Esophagus muscularis mucosa (tissue), 4 donors: ENCODE results near the gene CKLF. TPM values are rescaled to one million over a fixed set of nuclear protein-coding genes. Genes with fewer than 3 reads are reported as not detected.

Source experiments
- DNase-seq: peaks from one replicate; pipeline ENCODE4 v3.0.0-alpha.2; 2017; ENCODE audit errors: extremely low spot score
- H3K27ac ChIP-seq, 4 donors: fragments of 200-600 bp; sonication (generic); replicated peaks in 1 of 4; 1 replicate in 3 of 4; 2 replicates in 1 of 4; pipeline ENCODE4 v1.5.1; 2016 to 2019; ENCODE audit warnings: mild to moderate bottlenecking in 1 of 4
- H3K27me3 ChIP-seq, 4 donors: fragments of 200-600 bp; sonication (generic); one replicate each; pipeline versions ENCODE4 v1.5.1 to v1.6.0; 2016 to 2019
- H3K36me3 ChIP-seq, 4 donors: fragments of 200-600 bp; sonication (generic); one replicate each; pipeline ENCODE4 v1.5.1; 2016 to 2019
- H3K4me1 ChIP-seq, 4 donors: fragments of 200-600 bp; sonication (generic); one replicate each; pipeline ENCODE4 v1.5.1; 2016 to 2019
- H3K4me3 ChIP-seq, 4 donors: fragments of 200-600 bp; sonication (generic); 1 replicate in 2 of 4; 2 replicates in 2 of 4; pipeline ENCODE4 v1.5.1; 2016 to 2019; ENCODE audit warnings: mild to moderate bottlenecking in 4 of 4, moderate library complexity in 1 of 4
- H3K9me3 ChIP-seq, 4 donors: fragments of 200-600 bp; sonication (generic); 1 replicate in 3 of 4; 2 replicates in 1 of 4; pipeline ENCODE4 v1.5.1; 2016 to 2019
- EP300 ChIP-seq: sonication (generic); formaldehyde crosslinking; IDR thresholded peaks from one replicate; pipeline ENCODE4 v1.6.1; 2017; ENCODE audit warnings: antibody characterized with exemption
- POLR2A ChIP-seq: fragments of 450-650 bp; IDR thresholded peaks from one replicate; pipeline ENCODE4 v1.6.1; 2017; ENCODE audit warnings: antibody characterized with exemption, moderate library complexity, mild to moderate bottlenecking, low read depth
- POLR2AphosphoS5 ChIP-seq, 2 donors: sonication (generic); formaldehyde crosslinking; IDR thresholded peaks; one replicate each; pipeline ENCODE4 v1.6.1; 2017; ENCODE audit warnings: antibody characterized with exemption in 2 of 2
- WGBS: methylation state at CpG from one replicate; pipeline ENCODE4 v1.1.5; 2018; 5-methylcytosine and 5-hydroxymethylcytosine counted together
- intact Hi-C: fragments of 100-400 bp; cut with DNase I; formaldehyde crosslinking; loops from one replicate; pipeline ENCODE4 v1.15.1; 2023
- total RNA-seq, 4 donors: library from RNA; depleted of rRNA; stranded (reverse); fragments of >200 nt; gene quantifications; one replicate each; pipeline versions ENCODE4 v1.1.0 to v1.2.1, GENCODE V29; 2016
- TF ChIP-seq, protein P1 (sequence below), 3 experiments: fragments of 200-600 bp in 2 of 3; fragments of 450-650 bp in 1 of 3; sonication (generic) in 2 of 3; IDR thresholded peaks; one replicate each; pipeline ENCODE4 v1.5.1; 2017 to 2019; ENCODE audit warnings: antibody characterized with exemption in 3 of 3, mild to moderate bottlenecking in 2 of 3, moderate library complexity in 1 of 3

Gene CKLF
- total RNA-seq, 4 donors from 2014 or later, result 18.1 to 28.2 (median 24.2) TPM

DNA sequence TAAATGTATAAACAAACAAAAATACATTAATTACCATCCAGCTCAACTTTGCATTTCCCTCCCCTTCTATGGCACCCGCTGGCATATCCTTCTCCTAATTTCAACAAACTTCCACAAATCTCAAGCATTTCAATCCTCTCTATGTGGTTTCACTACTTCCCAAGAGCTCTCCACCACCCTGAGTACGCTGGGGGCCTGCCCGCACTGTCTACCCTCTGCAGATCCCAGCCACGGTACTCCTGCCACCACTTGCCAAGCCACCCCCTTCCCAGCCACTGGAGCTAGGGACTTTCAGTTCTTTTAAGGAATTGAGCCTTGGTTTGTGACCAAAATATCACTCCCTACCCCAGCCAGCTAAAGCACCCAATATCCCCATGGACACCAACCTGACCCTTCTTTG lies 4.3 kb upstream of the CKLF start:
- Histone ChIP-seq H3K9me3 (no peaks in the 10 kb centered on the region), H3K4me3 (no peak overlapping the region), H3K36me3 (peaks cover 0 to 42% (median 36%) of the 10 kb centered on the region in 4 donors), H3K4me1 (peaks cover 33 to 55% (median 45%) of the 10 kb centered on the region in 4 donors), H3K27me3 (no peaks in the 10 kb centered on the region), H3K27ac (peak overlapping the region; percentile 95 to 99 (median 97))
- intact Hi-C loops, result no loop called here
- TF ChIP-seq, protein P1, sequence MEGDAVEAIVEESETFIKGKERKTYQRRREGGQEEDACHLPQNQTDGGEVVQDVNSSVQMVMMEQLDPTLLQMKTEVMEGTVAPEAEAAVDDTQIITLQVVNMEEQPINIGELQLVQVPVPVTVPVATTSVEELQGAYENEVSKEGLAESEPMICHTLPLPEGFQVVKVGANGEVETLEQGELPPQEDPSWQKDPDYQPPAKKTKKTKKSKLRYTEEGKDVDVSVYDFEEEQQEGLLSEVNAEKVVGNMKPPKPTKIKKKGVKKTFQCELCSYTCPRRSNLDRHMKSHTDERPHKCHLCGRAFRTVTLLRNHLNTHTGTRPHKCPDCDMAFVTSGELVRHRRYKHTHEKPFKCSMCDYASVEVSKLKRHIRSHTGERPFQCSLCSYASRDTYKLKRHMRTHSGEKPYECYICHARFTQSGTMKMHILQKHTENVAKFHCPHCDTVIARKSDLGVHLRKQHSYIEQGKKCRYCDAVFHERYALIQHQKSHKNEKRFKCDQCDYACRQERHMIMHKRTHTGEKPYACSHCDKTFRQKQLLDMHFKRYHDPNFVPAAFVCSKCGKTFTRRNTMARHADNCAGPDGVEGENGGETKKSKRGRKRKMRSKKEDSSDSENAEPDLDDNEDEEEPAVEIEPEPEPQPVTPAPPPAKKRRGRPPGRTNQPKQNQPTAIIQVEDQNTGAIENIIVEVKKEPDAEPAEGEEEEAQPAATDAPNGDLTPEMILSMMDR (IDR thresholded peaks at IDR 0.05), result no peak
- no peak for TF ChIP-seq POLR2A
- TF ChIP-seq POLR2AphosphoS5 (IDR thresholded peaks at IDR 0.05), result no peak
- no peak for TF ChIP-seq EP300
- WGBS, result 86% methylated on average over 4 of the region's 4 CpGs
- no peak for DNase-seq

DNA sequence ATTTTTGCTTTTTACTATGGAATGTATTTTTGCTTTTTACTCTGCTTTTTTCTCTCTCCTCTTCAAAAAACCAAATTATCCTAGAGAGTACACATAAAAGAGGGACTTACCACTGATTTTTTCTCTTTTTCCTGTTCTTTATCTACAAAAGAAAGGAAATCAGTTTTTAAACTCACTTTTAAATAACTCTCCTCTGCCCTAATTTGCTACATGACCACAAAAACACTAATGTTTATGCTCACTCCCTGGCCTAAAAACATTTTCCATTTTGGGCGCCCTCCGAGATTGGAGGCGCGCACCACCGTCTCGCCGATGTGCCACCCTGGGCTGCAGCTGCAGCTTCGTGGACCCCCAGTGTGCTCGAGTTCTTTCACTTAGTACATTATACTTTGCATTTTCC lies 3.5 kb upstream of the CKLF start:
- peak overlapping the region; percentile 95 to 99 (median 97) for H3K27ac ChIP-seq
- no peak for DNase-seq
- WGBS, result 40% methylated on average over 9 of the region's 9 CpGs
- TF ChIP-seq EP300 (no peak), POLR2A (no peak), POLR2AphosphoS5 (IDR thresholded peaks at IDR 0.05) (no peak)
- TF ChIP-seq, protein P1 (IDR thresholded peaks at IDR 0.05), result no peak
- intact Hi-C loops, result no loop called here
- peaks cover 37 to 63% (median 53%) of the 10 kb centered on the region in 4 donors for H3K4me1 ChIP-seq
- H3K36me3 ChIP-seq, result peaks cover 0 to 34% (median 29%) of the 10 kb centered on the region in 4 donors
- peak overlapping the region; percentile 81 to 89 (median 86) for H3K4me3 ChIP-seq
- H3K9me3 ChIP-seq, result no peaks in the 10 kb centered on the region
- no peaks in the 10 kb centered on the region for H3K27me3 ChIP-seq

DNA sequence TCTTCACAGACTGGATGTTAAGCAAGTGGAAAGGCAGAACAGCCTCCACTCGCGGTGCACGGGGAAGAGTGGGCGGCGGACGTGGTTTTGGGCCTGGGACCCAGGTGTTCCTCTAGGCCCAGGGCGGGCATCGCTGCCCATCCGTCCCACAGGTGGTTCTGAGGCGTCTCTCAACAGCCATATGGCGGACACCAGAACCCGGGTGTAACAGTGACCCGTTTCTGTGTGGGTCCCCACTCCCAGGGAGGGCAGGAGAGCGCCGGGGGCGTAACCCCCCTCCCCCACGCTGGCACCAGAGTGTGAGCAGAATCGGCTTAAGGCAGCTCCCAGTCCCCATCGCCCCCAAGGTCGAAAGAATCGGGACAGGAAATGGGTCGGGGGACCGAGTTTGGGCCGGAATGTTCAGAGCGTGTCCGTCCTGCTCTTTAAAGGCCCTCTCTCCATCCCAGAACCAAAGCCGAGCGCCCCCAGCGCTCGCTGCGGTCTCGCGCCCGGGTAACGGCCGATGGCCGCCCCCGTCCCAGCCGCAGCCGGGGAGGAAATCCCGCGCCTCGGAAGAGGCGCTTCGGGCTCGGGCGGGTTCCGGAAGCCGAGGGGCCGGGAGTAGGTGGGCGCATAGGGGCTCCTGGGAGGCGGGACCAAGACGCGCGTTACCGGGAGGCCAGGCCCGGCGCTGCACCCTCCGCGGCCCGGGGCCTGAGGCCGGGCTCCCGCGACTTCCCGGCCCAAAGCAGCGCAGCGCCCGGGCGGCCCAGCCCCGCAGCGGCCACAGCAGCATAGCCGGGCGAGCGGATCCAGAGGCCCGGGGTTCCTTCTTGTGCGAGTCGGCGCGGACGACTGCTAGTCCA lies 2.9 kb upstream of the CKLF start, which contains the start of gene TK2:
TSS of gene TK2 (minus strand) at position 839 of the 848 bp plus-strand sequence. CDS start at position 778, 61 bp downstream.
- DNase-seq, result no peak
- WGBS, result 17% methylated on average over 17 of the region's 80 CpGs
- H3K36me3 ChIP-seq, result peaks cover 0 to 28% (median 23%) of the 10 kb centered on the region in 4 donors
- H3K4me1 ChIP-seq, result peaks cover 37 to 63% (median 54%) of the 10 kb centered on the region in 4 donors
- H3K27ac ChIP-seq, result peak within 1 kb of the TSS; percentile 95 to 99 (median 97)
- no peaks in the 10 kb centered on the region for H3K27me3 ChIP-seq
- H3K4me3 ChIP-seq, result peak within 1 kb of the TSS; percentile 81 to 89 (median 86)
- intact Hi-C loops, result no loop called here
- TF ChIP-seq, protein P1 (IDR thresholded peaks at IDR 0.05), result peak; percentile 11 to 41 (median 13)
- TF ChIP-seq EP300 (no peak), POLR2A (no peak), POLR2AphosphoS5 (IDR thresholded peaks at IDR 0.05) (peak; percentile 24 to 62)
- H3K9me3 ChIP-seq, result no peaks in the 10 kb centered on the region

DNA sequence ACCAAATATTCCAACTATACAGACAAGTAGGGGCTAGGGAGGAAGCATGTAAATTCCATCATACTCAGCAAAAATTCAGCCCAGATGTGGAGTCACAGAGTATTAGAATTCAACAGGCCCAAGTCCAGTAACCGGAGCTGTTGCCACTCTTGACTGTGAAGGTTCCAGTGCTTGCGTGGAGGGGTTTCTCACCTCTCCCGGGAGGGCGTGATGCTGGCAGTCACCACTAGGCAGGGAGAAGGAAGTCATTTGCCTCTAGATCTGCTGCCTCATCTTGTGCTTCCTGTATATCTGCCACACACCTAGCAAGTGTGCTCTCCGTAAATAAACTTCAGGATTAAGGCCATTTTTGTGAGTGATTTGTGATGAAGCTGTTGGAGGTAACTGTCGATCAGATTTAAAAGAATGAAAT lies 1.0 kb upstream of the CKLF start:
- Histone ChIP-seq H3K27ac (peak overlapping the region; percentile 89 to 92 (median 91)), H3K27me3 (no peaks in the 10 kb centered on the region), H3K4me1 (peaks cover 37 to 70% (median 55%) of the 10 kb centered on the region in 4 donors), H3K9me3 (no peaks in the 10 kb centered on the region), H3K36me3 (peaks cover 0 to 15% (median 7%) of the 10 kb centered on the region in 4 donors), H3K4me3 (no peak overlapping the region)
- TF ChIP-seq, protein P1 (IDR thresholded peaks at IDR 0.05), result peak in 1 of 3 experiments; percentile 31
- no peak for TF ChIP-seq POLR2AphosphoS5 (IDR thresholded peaks at IDR 0.05)
- 40% methylated on average over 6 of the region's 6 CpGs for WGBS
- intact Hi-C loops, result no loop called here
- DNase-seq, result no peak
